RPMI7951 (cell line): ENCODE data around the gene TBC1D24. TPM values are rescaled to one million over a fixed set of nuclear protein-coding genes. Genes with fewer than 3 reads are reported as not detected.

Source experiments
- total RNA-seq: library from RNA; depleted of rRNA; stranded (reverse); fragments of >200 nt; shearing (Covaris generic); gene quantifications from 2 replicates; pipeline ENCODE4 v1.2.3, GENCODE V29; 2014; rRNA removed

TBC1D24 gene
- total RNA-seq, 1 experiment from 2014 or later, result 4.4 TPM

Other genes with a start within 250 kb of the TBC1D24 start
- 0.39 and 0.60 TPM in 2 replicates for gene DNASE1L2, start 238.7 kb upstream of the TBC1D24 start, total RNA-seq
- 36.5 and 45.3 TPM in 2 replicates for gene ECI1, start 223.5 kb upstream of the TBC1D24 start, total RNA-seq
- 148 and 155 TPM in 2 replicates for gene RNPS1, start 207.0 kb upstream of the TBC1D24 start, total RNA-seq
- gene ABCA3, start 134.4 kb upstream of the TBC1D24 start, total RNA-seq, result 0.20 and 0.60 TPM in 2 replicates
- gene CCNF, start 45.7 kb upstream of the TBC1D24 start, total RNA-seq, result 37.4 and 38.3 TPM in 2 replicates
- 10.2 and 21.7 TPM in 2 replicates for gene TEDC2, start 15.0 kb upstream of the TBC1D24 start, total RNA-seq
- gene NTN3, start 3.8 kb upstream of the TBC1D24 start, total RNA-seq, result not detected in 2 replicates
- gene ATP6V0C, start 38.8 kb downstream of the TBC1D24 start, total RNA-seq, result 30.0 and 31.5 TPM in 2 replicates
- gene AMDHD2, start 45.2 kb downstream of the TBC1D24 start, total RNA-seq, result 8.9 and 11.3 TPM in 2 replicates
- not detected in 2 replicates for gene CEMP1, start 56.3 kb downstream of the TBC1D24 start, total RNA-seq
- gene PDPK1, start 62.9 kb downstream of the TBC1D24 start, total RNA-seq, result 8.2 and 9.4 TPM in 2 replicates
- 39.7 and 55.6 TPM in 2 replicates for gene KCTD5, start 207.4 kb downstream of the TBC1D24 start, total RNA-seq
- 0.29 and 1.1 TPM in 2 replicates for gene PRSS27, start 245.1 kb downstream of the TBC1D24 start, total RNA-seq